ENCODE measurements around the gene SIDT2. TPM values are rescaled to one million over a fixed set of nuclear protein-coding genes. Genes with fewer than 3 reads are reported as not detected.

SIDT2 gene
- total and polyA plus RNA-seq, 2 of the 4 experiments (the other 2 are of a cell fraction): 7.3 to 30.3 TPM

DNA sequence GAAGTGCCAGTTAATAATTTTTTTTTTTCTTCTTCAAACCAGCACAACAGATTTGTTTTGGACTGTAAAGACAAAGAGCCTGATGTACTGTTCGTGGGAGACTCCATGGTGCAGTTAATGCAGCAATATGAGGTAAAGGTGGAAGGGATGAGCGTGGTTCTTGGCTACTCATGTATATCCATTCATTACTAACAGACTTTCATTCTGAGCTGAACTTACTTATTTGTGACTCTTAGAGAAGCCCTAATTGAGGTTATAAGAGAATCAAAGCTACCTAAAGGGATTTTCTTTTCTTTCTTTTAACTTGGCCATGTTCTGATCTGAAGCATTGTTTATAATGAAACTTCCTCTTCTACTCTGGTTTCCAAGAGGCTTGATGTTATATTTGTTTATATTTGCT, 18.7 kb upstream of the SIDT2 start:
- Histone ChIP-seq H3K79me1 (ENCODE audit: low read depth in 1 of 2, low read length in 2 of 2) (peaks cover 20 to 70% of the 10 kb centered on the region in 2 experiments), H3K56ac (ENCODE audit: extremely low read depth, insufficient read depth, low read length) (no peak overlapping the region), H2BK20ac (ENCODE audit: low read depth, low read length) (no peak overlapping the region), H3K27me3 (ENCODE audit: control insufficient read depth, insufficient read depth, low read length) (no peaks in the 10 kb centered on the region), H3K14ac (replicated peaks; ENCODE audit: low read depth, low read length) (no peak overlapping the region), H3K9ac (ENCODE audit: low read depth, low read length) (no peak overlapping the region), H3K36me3 (ENCODE audit: control insufficient read depth, insufficient read depth, low read length) (peaks cover 43% of the 10 kb centered on the region), H3K4me2 (ENCODE audit: low read depth, low read length) (no peak overlapping the region), H2BK120ac (ENCODE audit: low read depth, low read length) (no peak overlapping the region), H4K5ac (ENCODE audit: low read depth, low read length) (no peak overlapping the region), H4K20me1 (ENCODE audit: insufficient read depth, low read length) (peaks cover 58% of the 10 kb centered on the region), H2AK9ac (replicated peaks; ENCODE audit: low read depth, low read length, poor library complexity) (no peak overlapping the region), H2AK5ac (ENCODE audit: low read depth, low read length) (no peak overlapping the region), H3K23ac (ENCODE audit: low read depth, low read length) (no peak overlapping the region), H3K4me1 (ENCODE audit: control insufficient read depth, insufficient read depth, low read length) (no peaks in the 10 kb centered on the region), H3K4ac (ENCODE audit: low read depth, low read length) (no peak overlapping the region), H3K9me1 (ENCODE audit: insufficient read depth, low read length) (peaks cover 10% of the 10 kb centered on the region; the same call in 1 of the 2 replicates), H3K18ac (ENCODE audit: low read depth, low read length) (no peak overlapping the region), H3K4me3 (ENCODE audit: insufficient read depth, low read depth, low read length) (no peak overlapping the region), H2BK15ac (ENCODE audit: low read depth, low read length) (no peak overlapping the region), H2AFZ (replicated peaks; ENCODE audit: low read length, poor library complexity) (no peak overlapping the region), H3K9me3 (ENCODE audit: control insufficient read depth, insufficient read depth, low read length) (no peaks in the 10 kb centered on the region), H4K8ac (ENCODE audit: low read depth in 2 of 2, low read length in 2 of 2) (no peak overlapping the region), H4K91ac (ENCODE audit: insufficient read depth, low read depth, low read length) (no peak overlapping the region), H3K27ac (ENCODE audit: insufficient read depth, low read length) (no peak overlapping the region), H2BK5ac (ENCODE audit: low read depth, low read length, poor library complexity, severe bottlenecking) (no peak overlapping the region)
- no CpG with 5 or more reads among the region's 2 CpGs for WGBS, 2 experiments (ENCODE audit: extremely low coverage in 2 of 2, insufficient read length in 1 of 2)
- ChIA-PET CTCF (no interaction called here), POLR2A (ENCODE audit: unreplicated experiment) (no interaction called here)
- no TSS peak for BruUV-seq (replicated peaks)
- dilution Hi-C loops (cut with HindIII; ENCODE audit: low sequenced_read_pairs, unreplicated experiment): no loop called here
- intact Hi-C loops (cut with micrococcal nuclease): no loop called here
- ATAC-seq (ENCODE audit: low read depth) (no peak), DNase-seq (no peak)
- in situ Hi-C loops (cut with MboI; ENCODE audit: low sequenced_read_pairs): no loop called here
- TF ChIP-seq CEBPB (IDR thresholded peaks at IDR 0.05; ENCODE audit: low read depth, low read length): no peak
- TF ChIP-seq, protein P1, sequence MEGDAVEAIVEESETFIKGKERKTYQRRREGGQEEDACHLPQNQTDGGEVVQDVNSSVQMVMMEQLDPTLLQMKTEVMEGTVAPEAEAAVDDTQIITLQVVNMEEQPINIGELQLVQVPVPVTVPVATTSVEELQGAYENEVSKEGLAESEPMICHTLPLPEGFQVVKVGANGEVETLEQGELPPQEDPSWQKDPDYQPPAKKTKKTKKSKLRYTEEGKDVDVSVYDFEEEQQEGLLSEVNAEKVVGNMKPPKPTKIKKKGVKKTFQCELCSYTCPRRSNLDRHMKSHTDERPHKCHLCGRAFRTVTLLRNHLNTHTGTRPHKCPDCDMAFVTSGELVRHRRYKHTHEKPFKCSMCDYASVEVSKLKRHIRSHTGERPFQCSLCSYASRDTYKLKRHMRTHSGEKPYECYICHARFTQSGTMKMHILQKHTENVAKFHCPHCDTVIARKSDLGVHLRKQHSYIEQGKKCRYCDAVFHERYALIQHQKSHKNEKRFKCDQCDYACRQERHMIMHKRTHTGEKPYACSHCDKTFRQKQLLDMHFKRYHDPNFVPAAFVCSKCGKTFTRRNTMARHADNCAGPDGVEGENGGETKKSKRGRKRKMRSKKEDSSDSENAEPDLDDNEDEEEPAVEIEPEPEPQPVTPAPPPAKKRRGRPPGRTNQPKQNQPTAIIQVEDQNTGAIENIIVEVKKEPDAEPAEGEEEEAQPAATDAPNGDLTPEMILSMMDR (conservative IDR thresholded peaks at IDR 0.05; ENCODE audit: low read depth, low read length): no peak
- TF ChIP-seq, protein P2, sequence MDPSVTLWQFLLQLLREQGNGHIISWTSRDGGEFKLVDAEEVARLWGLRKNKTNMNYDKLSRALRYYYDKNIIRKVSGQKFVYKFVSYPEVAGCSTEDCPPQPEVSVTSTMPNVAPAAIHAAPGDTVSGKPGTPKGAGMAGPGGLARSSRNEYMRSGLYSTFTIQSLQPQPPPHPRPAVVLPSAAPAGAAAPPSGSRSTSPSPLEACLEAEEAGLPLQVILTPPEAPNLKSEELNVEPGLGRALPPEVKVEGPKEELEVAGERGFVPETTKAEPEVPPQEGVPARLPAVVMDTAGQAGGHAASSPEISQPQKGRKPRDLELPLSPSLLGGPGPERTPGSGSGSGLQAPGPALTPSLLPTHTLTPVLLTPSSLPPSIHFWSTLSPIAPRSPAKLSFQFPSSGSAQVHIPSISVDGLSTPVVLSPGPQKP (IDR thresholded peaks at IDR 0.05; ENCODE audit: borderline replicate concordance, low read depth, low read length): no peak
- TF ChIP-seq SMC3 (IDR thresholded peaks at IDR 0.05; ENCODE audit: low read depth, low read length): no peak
- TF ChIP-seq MXI1 (IDR thresholded peaks at IDR 0.05; ENCODE audit: borderline replicate concordance, low read depth, low read length): no peak
- TF ChIP-seq RAD21 (IDR thresholded peaks at IDR 0.05; ENCODE audit: low read length): no peak
- no peak for TF ChIP-seq MAZ (IDR thresholded peaks at IDR 0.05; ENCODE audit: borderline replicate concordance, low read depth, low read length)
- TF ChIP-seq RFX5 (IDR thresholded peaks at IDR 0.05; ENCODE audit: low read depth, low read length): no peak
- TF ChIP-seq, protein P3, sequence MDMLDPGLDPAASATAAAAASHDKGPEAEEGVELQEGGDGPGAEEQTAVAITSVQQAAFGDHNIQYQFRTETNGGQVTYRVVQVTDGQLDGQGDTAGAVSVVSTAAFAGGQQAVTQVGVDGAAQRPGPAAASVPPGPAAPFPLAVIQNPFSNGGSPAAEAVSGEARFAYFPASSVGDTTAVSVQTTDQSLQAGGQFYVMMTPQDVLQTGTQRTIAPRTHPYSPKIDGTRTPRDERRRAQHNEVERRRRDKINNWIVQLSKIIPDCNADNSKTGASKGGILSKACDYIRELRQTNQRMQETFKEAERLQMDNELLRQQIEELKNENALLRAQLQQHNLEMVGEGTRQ (IDR thresholded peaks at IDR 0.05; ENCODE audit: low read depth, low read length): no peak
